GM23338 (cell line): Measurements from ENCODE around the gene PCCB. TPM values are rescaled to one million over a fixed set of nuclear protein-coding genes. Genes with fewer than 3 reads are reported as not detected.
A peak's percentile ranks its signal among the peaks of the same experiment; 100 is the strongest.

ENCODE experiments used
- ATAC-seq: fragments of 200-7000 bp; cut with Tn5 transposase; 3 replicates; pipeline ENCODE4 v1.9.1; 2020
- DNase-seq: peaks from one replicate; pipeline ENCODE4 v3.0.0-alpha.2; 2015; ENCODE audit warnings: low spot score
- H2AFZ ChIP-seq: fragments of 200-600 bp; sonication (generic); 2 replicates; pipeline ENCODE4 v1.8.0; 2016; ENCODE audit warnings: antibody characterized with exemption, mild to moderate bottlenecking, moderate library complexity
- H3F3A ChIP-seq: fragments of 200-600 bp; sonication (generic); replicated peaks from 2 replicates; pipeline ENCODE4 v1.8.0; 2017; ENCODE audit warnings: antibody characterized with exemption, mixed run types, low read depth
- H3K27ac ChIP-seq: fragments of 200-600 bp; sonication (generic); 2 replicates; pipeline ENCODE4 v1.6.1; 2016; ENCODE audit warnings: low read depth
- H3K27me3 ChIP-seq: fragments of 200-600 bp; sonication (generic); 2 replicates; pipeline ENCODE4 v1.8.0; 2016; ENCODE audit warnings: mild to moderate bottlenecking, mixed run types, moderate library complexity; ENCODE audit not compliant: insufficient read depth
- H3K36me3 ChIP-seq: fragments of 200-600 bp; sonication (generic); 2 replicates; pipeline ENCODE4 v1.8.0; 2016; ENCODE audit warnings: mild to moderate bottlenecking; ENCODE audit not compliant: insufficient read depth
- H3K4me1 ChIP-seq: fragments of 200-600 bp; sonication (generic); 2 replicates; pipeline ENCODE4 v1.8.0; 2016; ENCODE audit warnings: mild to moderate bottlenecking, moderate library complexity; ENCODE audit not compliant: insufficient read depth
- H3K4me2 ChIP-seq: fragments of 200-600 bp; sonication (generic); 2 replicates; pipeline ENCODE4 v1.7.1; 2017; ENCODE audit warnings: mixed run types
- H3K4me3 ChIP-seq: fragments of 200-600 bp; sonication (generic); 2 replicates; pipeline ENCODE4 v1.6.1; 2016; ENCODE audit warnings: mixed run types
- H3K79me2 ChIP-seq: fragments of 200-600 bp; sonication (generic); replicated peaks from 2 replicates; pipeline ENCODE4 v1.8.0; 2017; ENCODE audit warnings: mild to moderate bottlenecking; ENCODE audit not compliant: insufficient read depth
- H3K9me2 ChIP-seq: fragments of 200-600 bp; sonication (generic); 2 replicates; pipeline ENCODE4 v1.8.0; 2017; ENCODE audit not compliant: insufficient read depth
- H4K20me1 ChIP-seq: fragments of 200-600 bp; sonication (generic); replicated peaks from 2 replicates; pipeline ENCODE4 v1.8.0; 2017; ENCODE audit warnings: mild to moderate bottlenecking; ENCODE audit not compliant: insufficient read depth
- H3K27ac Mint-ChIP-seq: 2 replicates; pipeline ENCODE4 v1.8.0; 2020; ENCODE audit warnings: inconsistent platforms, mild to moderate bottlenecking, moderate library complexity, mixed read lengths
- H3K27me3 Mint-ChIP-seq: 3 replicates; pipeline ENCODE4 v1.8.0; 2022; ENCODE audit warnings: low read depth, mild to moderate bottlenecking, moderate library complexity, mixed read lengths, inconsistent platforms; ENCODE audit not compliant: insufficient read depth, poor library complexity
- H3K36me3 Mint-ChIP-seq: 3 replicates; pipeline ENCODE4 v1.8.0; 2021; ENCODE audit warnings: low read depth, mild to moderate bottlenecking, inconsistent platforms, moderate library complexity, mixed read lengths
- H3K4me1 Mint-ChIP-seq: 3 replicates; pipeline ENCODE4 v1.8.0; 2020; ENCODE audit warnings: mild to moderate bottlenecking, inconsistent platforms, mixed read lengths
- H3K4me3 Mint-ChIP-seq: 3 replicates; pipeline ENCODE4 v1.8.0; 2021; ENCODE audit warnings: moderate library complexity, mild to moderate bottlenecking, inconsistent platforms, mixed read lengths
- H3K9me3 Mint-ChIP-seq: 3 replicates; pipeline ENCODE4 v1.8.0; 2020; ENCODE audit warnings: moderate library complexity, mild to moderate bottlenecking, inconsistent platforms, mixed read lengths
- CREB1 ChIP-seq: fragments of 250-450 bp; sonication (Bioruptor Pico); IDR thresholded peaks from 2 replicates; pipeline ENCODE4 v1.5.0; 2020; ENCODE audit warnings: low read depth, mild to moderate bottlenecking, moderate library complexity
- CTCF ChIP-seq, 2 experiments: fragments of 200-600 bp in 1 of 2; sonication (generic) in 1 of 2; conservative IDR thresholded peaks; 2 replicates each; pipeline versions ENCODE4 v1.5.1 to v1.6.1; 2016 to 2017; ENCODE audit warnings: antibody characterized with exemption in 2 of 2, low read depth in 2 of 2, mild to moderate bottlenecking in 2 of 2, moderate library complexity in 1 of 2
- JUNB ChIP-seq: IDR thresholded peaks from one replicate; pipeline ENCODE4 v1.6.1; 2016; ENCODE audit warnings: antibody characterized with exemption; ENCODE audit not compliant: unreplicated experiment
- NANOG ChIP-seq: IDR thresholded peaks from 2 replicates; pipeline ENCODE4 v1.6.1; 2016; ENCODE audit warnings: antibody characterized with exemption, borderline replicate concordance
- POLR2AphosphoS5 ChIP-seq: IDR thresholded peaks from 2 replicates; pipeline ENCODE4 v1.6.1; 2016; ENCODE audit warnings: antibody characterized with exemption, low read depth
- REST ChIP-seq: IDR thresholded peaks from one replicate; pipeline ENCODE4 v1.6.1; 2018; ENCODE audit warnings: antibody characterized with exemption; ENCODE audit not compliant: unreplicated experiment
- STAT1 ChIP-seq: IDR thresholded peaks from one replicate; pipeline ENCODE4 v1.6.1; 2016; ENCODE audit warnings: antibody characterized with exemption; ENCODE audit not compliant: unreplicated experiment
- ZNF114 ChIP-seq: fragments of 250-450 bp; sonication (Bioruptor Pico); IDR thresholded peaks from 2 replicates; pipeline ENCODE4 v1.5.0; 2020; ENCODE audit warnings: mild to moderate bottlenecking, moderate library complexity
- ZNF331 ChIP-seq: fragments of 250-450 bp; sonication (Bioruptor Pico); IDR thresholded peaks from 2 replicates; pipeline ENCODE4 v1.5.0; 2020; ENCODE audit warnings: low read depth, mild to moderate bottlenecking, moderate library complexity
- long read RNA-seq: library from polyadenylated mRNA; unstranded; transcript quantifications from one replicate; pipeline ENCODE4 v2.0.0, GENCODE V29; 2020; ENCODE audit not compliant: unreplicated experiment
- polyA plus RNA-seq: library from polyadenylated mRNA; unstranded; fragments of >200 nt; fragmentation: Nextera tagmentation; extraction: Ambion mirVana; gene quantifications from 2 replicates; pipeline ENCODE4 v1.2.1, GENCODE V29; 2016
- total RNA-seq: library from RNA; depleted of rRNA; stranded (reverse); fragments of >200 nt; shearing (Covaris generic); gene quantifications from 2 replicates; pipeline ENCODE4 v1.2.3, GENCODE V29; 2014; rRNA removed

The PCCB gene
- total RNA-seq, result 69.5 and 76.8 TPM in 2 replicates
- 40.9 and 42.7 TPM in 2 replicates for polyA plus RNA-seq
- long read RNA-seq, transcript PCCB-201 (15 exons, 1,833 nt), result major isoform, 83 of 135 reads
- long read RNA-seq, partial matches to known transcripts, result 38 of 135 reads
- long read RNA-seq, other reads (novel, unspliced or antisense), result 9 of 135 reads

GRCh38 chr3:136250059-136250902 is at the start of gene PCCB:
Gene PCCB, plus strand, starts transcription at chr3:136250340. Its CDS starts 36 bp downstream, at chr3:136250376.
- peak; percentile 99 for ATAC-seq
- no peaks in the 10 kb centered on the region for H3K36me3 ChIP-seq
- H4K20me1 ChIP-seq, result no peaks in the 10 kb centered on the region
- H2AFZ ChIP-seq, result peak within 1 kb of the TSS; percentile 94
- H3K79me2 ChIP-seq, result peaks cover 42% of the 10 kb centered on the region
- H3K27ac ChIP-seq, result peak within 1 kb of the TSS; percentile 93
- Mint-ChIP-seq H3K4me3 (peak within 1 kb of the TSS; percentile 82), H3K27ac (peak within 1 kb of the TSS; percentile 99), H3K9me3 (no peaks in the 10 kb centered on the region), H3K36me3 (no peaks in the 10 kb centered on the region; the same call in 1 of the 3 replicates), H3K27me3 (peaks cover 20% of the 10 kb centered on the region), H3K4me1 (peaks cover 26% of the 10 kb centered on the region)
- H3K27me3 ChIP-seq, result no peaks in the 10 kb centered on the region
- H3K4me2 ChIP-seq, result peak within 1 kb of the TSS; percentile 73
- TF ChIP-seq ZNF331 (CRISPR knock-in tag) (0 out of 2 replicates have a peak, but pooled peaks have one; percentile 20), CTCF (conservative IDR thresholded peaks at IDR 0.05; ENCODE audit: low read depth in 2 of 2) (peak; percentile 56 to 71), POLR2AphosphoS5 (peak; percentile 92), ZNF114 (CRISPR knock-in tag) (no peak), STAT1 (no peak), JUNB (no peak), REST (no peak), NANOG (no peak), CREB1 (CRISPR knock-in tag) (peak; percentile 62)
- peaks cover 3% of the 10 kb centered on the region; the same call in 1 of the 2 replicates for H3F3A ChIP-seq
- H3K4me1 ChIP-seq, result peaks cover 12% of the 10 kb centered on the region
- 0 out of 2 replicates have a peak, but pooled peaks cover 4% of the 10 kb centered on the region for H3K9me2 ChIP-seq
- H3K4me3 ChIP-seq, result peak within 1 kb of the TSS; percentile 56
- peak; percentile 97 for DNase-seq
